Measurements from ENCODE around the gene EID2. TPM values are rescaled to one million over a fixed set of nuclear protein-coding genes. Genes with fewer than 3 reads are reported as not detected.

The EID2 gene
- total RNA-seq, 1 experiment from 2014 or later: 14.6 TPM

DNA sequence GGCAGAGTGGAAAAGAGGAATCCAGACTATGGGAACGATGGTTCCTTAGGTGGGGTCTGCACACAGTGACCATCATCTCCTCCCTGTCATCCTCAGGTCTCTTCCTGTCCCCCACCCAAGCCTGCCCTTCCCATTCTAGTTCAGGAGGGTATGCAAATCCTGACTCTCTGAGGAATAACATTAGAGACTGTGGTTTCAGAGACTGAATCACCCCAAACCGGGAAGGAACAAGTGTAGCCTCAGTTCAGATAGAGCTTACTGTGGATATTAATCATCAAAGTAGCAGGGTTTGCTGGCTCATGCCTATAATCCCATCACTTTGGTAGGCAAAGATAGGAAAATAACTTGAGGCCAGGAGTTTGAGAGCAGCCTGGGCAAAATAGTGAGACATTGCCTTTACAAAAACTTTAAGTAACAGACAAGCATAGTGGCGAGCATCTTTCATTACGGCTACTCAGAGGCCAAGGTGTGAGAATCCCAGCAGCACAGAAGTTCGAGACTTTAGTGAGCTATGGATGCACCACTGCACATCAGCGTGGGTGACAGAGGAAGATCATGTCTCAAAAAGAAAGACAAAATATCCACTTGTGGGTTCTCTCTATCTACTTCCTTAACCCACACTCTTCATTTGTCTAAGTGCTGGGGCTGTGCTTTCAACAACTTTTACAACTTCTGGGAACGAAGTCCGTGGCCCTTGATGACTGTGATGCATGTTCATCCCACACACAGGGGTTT lies 43.1 kb upstream of the EID2 start:
- H3K27me3 ChIP-seq (ENCODE audit: insufficient read depth, low read depth): peaks cover 44% of the 10 kb centered on the region
- no peak overlapping the region for H3K4me2 ChIP-seq
- H3K27ac ChIP-seq: no peak overlapping the region
- no peaks in the 10 kb centered on the region for H3K9me3 ChIP-seq (ENCODE audit: insufficient read depth, low read depth)
- H2AFZ ChIP-seq: no peak overlapping the region
- DNase-seq: no peak
- no TSS peak for BruUV-seq (replicated peaks)
- no peak overlapping the region for H3K4me3 ChIP-seq
- H3K4me1 ChIP-seq (replicated peaks; ENCODE audit: insufficient read depth): 0 out of 2 replicates have a peak, but pooled peaks cover 5% of the 10 kb centered on the region
- POLR2A ChIA-PET (ENCODE audit: unreplicated experiment): no interaction called here
- no peaks in the 10 kb centered on the region for H4K20me1 ChIP-seq (ENCODE audit: insufficient read depth)
- no peaks in the 10 kb centered on the region for H3K79me2 ChIP-seq (ENCODE audit: low read depth)
- CTCF ChIA-PET: no interaction called here
- no peaks in the 10 kb centered on the region for H3K36me3 ChIP-seq (ENCODE audit: low read depth)
- no peaks in the 10 kb centered on the region for H3F3A ChIP-seq (ENCODE audit: insufficient read depth, low read depth)
- intact Hi-C loops (cut with micrococcal nuclease; ENCODE audit: unreplicated experiment): no loop called here
- H3K9me2 ChIP-seq (ENCODE audit: insufficient read depth): no peaks in the 10 kb centered on the region
- TF ChIP-seq, protein P1, sequence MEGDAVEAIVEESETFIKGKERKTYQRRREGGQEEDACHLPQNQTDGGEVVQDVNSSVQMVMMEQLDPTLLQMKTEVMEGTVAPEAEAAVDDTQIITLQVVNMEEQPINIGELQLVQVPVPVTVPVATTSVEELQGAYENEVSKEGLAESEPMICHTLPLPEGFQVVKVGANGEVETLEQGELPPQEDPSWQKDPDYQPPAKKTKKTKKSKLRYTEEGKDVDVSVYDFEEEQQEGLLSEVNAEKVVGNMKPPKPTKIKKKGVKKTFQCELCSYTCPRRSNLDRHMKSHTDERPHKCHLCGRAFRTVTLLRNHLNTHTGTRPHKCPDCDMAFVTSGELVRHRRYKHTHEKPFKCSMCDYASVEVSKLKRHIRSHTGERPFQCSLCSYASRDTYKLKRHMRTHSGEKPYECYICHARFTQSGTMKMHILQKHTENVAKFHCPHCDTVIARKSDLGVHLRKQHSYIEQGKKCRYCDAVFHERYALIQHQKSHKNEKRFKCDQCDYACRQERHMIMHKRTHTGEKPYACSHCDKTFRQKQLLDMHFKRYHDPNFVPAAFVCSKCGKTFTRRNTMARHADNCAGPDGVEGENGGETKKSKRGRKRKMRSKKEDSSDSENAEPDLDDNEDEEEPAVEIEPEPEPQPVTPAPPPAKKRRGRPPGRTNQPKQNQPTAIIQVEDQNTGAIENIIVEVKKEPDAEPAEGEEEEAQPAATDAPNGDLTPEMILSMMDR (conservative IDR thresholded peaks at IDR 0.05): no peak
- TF ChIP-seq EZH2 (IDR thresholded peaks at IDR 0.05; ENCODE audit: low read depth): no peak

DNA sequence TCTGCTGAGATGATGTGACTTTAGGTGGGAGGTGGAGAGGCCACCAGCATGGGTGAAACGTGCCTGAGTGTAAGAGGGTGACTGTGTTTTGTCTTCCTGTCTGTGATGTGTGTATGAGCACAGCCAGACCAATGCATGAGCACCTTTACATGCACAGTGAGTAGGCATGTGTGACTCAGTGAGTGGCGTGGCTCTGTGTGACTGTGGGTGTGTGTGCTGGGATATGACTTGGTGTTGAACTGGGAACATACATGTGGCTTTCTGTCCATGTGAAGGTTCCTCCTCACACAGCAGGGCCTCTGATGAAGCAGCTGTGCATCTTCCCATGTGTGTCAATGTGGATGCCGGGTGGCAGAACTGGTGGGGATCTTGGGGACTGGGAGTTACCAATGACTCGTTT lies 42.5 kb upstream of the EID2 start:
- H3F3A ChIP-seq (ENCODE audit: insufficient read depth, low read depth): no peaks in the 10 kb centered on the region
- H2AFZ ChIP-seq: no peak overlapping the region
- H3K4me3 ChIP-seq: no peak overlapping the region
- no peaks in the 10 kb centered on the region for H3K9me2 ChIP-seq (ENCODE audit: insufficient read depth)
- ChIA-PET CTCF (no interaction called here), POLR2A (ENCODE audit: unreplicated experiment) (no interaction called here)
- peaks cover 50% of the 10 kb centered on the region for H3K27me3 ChIP-seq (ENCODE audit: insufficient read depth, low read depth)
- no peaks in the 10 kb centered on the region for H3K9me3 ChIP-seq (ENCODE audit: insufficient read depth, low read depth)
- H3K79me2 ChIP-seq (ENCODE audit: low read depth): no peaks in the 10 kb centered on the region
- TF ChIP-seq, protein P1 (conservative IDR thresholded peaks at IDR 0.05): no peak
- no peak for TF ChIP-seq EZH2 (IDR thresholded peaks at IDR 0.05; ENCODE audit: low read depth)
- no peak overlapping the region for H3K27ac ChIP-seq
- no peaks in the 10 kb centered on the region for H3K4me1 ChIP-seq (replicated peaks; ENCODE audit: insufficient read depth)
- no peak overlapping the region for H3K4me2 ChIP-seq
- no peaks in the 10 kb centered on the region for H4K20me1 ChIP-seq (ENCODE audit: insufficient read depth)
- intact Hi-C loops (cut with micrococcal nuclease; ENCODE audit: unreplicated experiment): no loop called here
- DNase-seq: no peak
- H3K36me3 ChIP-seq (ENCODE audit: low read depth): no peaks in the 10 kb centered on the region
- no TSS peak for BruUV-seq (replicated peaks)

DNA sequence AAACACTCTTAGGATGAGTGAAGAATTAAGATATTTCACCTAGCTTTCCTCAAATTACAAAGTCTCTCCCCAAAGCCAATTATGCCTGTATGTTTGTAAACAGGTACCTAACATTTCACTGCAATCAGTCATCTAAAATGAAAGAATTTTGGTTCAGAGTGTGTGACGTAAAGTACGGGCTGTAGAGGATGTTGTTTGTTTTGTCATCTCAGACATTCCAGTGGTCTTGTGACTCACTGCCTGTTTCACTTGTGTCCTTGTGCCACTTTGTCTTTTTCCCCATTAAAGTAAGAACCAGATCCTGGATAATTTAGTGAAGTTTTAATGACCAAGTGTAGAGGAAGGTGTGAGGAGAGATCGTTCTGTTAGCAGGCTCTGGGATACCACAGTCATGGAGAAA lies 28.6 kb upstream of the EID2 start:
- peak overlapping the region; percentile 34 for H3K4me2 ChIP-seq
- BruUV-seq (replicated peaks): no TSS peak
- ChIA-PET CTCF (no interaction called here), POLR2A (ENCODE audit: unreplicated experiment) (no interaction called here)
- peak in 1 of 2 experiments; percentile 66 for DNase-seq
- H3K9me3 ChIP-seq (ENCODE audit: insufficient read depth, low read depth): no peaks in the 10 kb centered on the region
- H4K20me1 ChIP-seq (ENCODE audit: insufficient read depth): no peaks in the 10 kb centered on the region
- no peak overlapping the region for H3K4me3 ChIP-seq
- no peaks in the 10 kb centered on the region for H3K36me3 ChIP-seq (ENCODE audit: low read depth)
- no peaks in the 10 kb centered on the region for H3F3A ChIP-seq (ENCODE audit: insufficient read depth, low read depth)
- no peaks in the 10 kb centered on the region for H3K79me2 ChIP-seq (ENCODE audit: low read depth)
- no peaks in the 10 kb centered on the region for H3K9me2 ChIP-seq (ENCODE audit: insufficient read depth)
- intact Hi-C loops (cut with micrococcal nuclease; ENCODE audit: unreplicated experiment): no loop called here
- H2AFZ ChIP-seq: no peak overlapping the region
- H3K27me3 ChIP-seq (ENCODE audit: insufficient read depth, low read depth): peaks cover 18% of the 10 kb centered on the region
- TF ChIP-seq, protein P1 (conservative IDR thresholded peaks at IDR 0.05): no peak
- TF ChIP-seq EZH2 (IDR thresholded peaks at IDR 0.05; ENCODE audit: low read depth): no peak
- no peak overlapping the region for H3K27ac ChIP-seq
- peaks cover 15% of the 10 kb centered on the region for H3K4me1 ChIP-seq (replicated peaks; ENCODE audit: insufficient read depth)
